ENCODE results near the gene POR.

- TF ChIP-seq, protein P1, sequence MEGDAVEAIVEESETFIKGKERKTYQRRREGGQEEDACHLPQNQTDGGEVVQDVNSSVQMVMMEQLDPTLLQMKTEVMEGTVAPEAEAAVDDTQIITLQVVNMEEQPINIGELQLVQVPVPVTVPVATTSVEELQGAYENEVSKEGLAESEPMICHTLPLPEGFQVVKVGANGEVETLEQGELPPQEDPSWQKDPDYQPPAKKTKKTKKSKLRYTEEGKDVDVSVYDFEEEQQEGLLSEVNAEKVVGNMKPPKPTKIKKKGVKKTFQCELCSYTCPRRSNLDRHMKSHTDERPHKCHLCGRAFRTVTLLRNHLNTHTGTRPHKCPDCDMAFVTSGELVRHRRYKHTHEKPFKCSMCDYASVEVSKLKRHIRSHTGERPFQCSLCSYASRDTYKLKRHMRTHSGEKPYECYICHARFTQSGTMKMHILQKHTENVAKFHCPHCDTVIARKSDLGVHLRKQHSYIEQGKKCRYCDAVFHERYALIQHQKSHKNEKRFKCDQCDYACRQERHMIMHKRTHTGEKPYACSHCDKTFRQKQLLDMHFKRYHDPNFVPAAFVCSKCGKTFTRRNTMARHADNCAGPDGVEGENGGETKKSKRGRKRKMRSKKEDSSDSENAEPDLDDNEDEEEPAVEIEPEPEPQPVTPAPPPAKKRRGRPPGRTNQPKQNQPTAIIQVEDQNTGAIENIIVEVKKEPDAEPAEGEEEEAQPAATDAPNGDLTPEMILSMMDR (IDR thresholded peaks at IDR 0.05), result no peak
- no peak for TF ChIP-seq POLR2A (IDR thresholded peaks at IDR 0.05)
Observed at GRCh38 chr7:75921479-75921878, 6.5 kb downstream of the POR start.
